HG03442 (cell line): Measurements from ENCODE around the gene HINT1.

Experiments
- ATAC-seq: cut with Tn5 transposase; IDR thresholded peaks from one replicate; pipeline ENCODE4 v1.9.1; 2021; ENCODE audit warnings: mild to moderate bottlenecking, moderate library complexity; ENCODE audit not compliant: unreplicated experiment

HINT1 gene

DNA sequence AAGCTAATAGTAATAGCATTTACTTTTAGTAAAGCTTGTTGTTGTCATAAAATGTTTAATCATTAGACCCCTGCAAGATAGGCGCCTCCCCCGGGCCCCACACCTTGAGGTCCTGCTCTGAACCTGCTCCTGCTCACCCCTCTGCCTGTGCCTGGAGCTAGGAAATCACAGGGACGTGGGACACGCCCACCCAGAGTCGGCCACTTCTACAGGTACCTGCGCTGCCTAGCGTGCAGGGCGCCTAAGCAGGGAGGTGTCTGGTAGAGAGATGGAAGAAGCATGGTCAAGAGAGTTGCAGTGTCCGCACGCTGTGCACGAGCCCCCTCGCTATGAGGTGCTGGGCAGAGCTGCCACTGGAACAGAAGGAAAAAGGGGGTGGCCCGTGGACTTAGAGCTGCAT, 52.6 kb downstream of the HINT1 start:
- no peak for ATAC-seq

DNA sequence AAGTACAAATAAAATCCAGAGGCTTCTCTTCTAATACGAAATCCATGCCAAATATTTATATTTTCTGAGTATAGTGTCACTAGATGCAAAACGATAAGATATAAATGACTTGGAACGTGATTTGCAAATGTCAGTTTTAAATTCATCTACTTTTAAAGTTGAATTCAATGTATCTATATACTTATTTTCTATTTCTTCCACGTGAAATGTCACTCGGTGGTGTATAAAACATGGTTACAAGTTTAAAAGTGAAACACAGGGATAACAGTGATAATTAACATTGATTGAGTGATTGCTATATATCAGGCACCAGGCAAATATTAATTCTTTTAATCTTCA, 54.8 kb downstream of the HINT1 start:
- no peak for ATAC-seq

DNA sequence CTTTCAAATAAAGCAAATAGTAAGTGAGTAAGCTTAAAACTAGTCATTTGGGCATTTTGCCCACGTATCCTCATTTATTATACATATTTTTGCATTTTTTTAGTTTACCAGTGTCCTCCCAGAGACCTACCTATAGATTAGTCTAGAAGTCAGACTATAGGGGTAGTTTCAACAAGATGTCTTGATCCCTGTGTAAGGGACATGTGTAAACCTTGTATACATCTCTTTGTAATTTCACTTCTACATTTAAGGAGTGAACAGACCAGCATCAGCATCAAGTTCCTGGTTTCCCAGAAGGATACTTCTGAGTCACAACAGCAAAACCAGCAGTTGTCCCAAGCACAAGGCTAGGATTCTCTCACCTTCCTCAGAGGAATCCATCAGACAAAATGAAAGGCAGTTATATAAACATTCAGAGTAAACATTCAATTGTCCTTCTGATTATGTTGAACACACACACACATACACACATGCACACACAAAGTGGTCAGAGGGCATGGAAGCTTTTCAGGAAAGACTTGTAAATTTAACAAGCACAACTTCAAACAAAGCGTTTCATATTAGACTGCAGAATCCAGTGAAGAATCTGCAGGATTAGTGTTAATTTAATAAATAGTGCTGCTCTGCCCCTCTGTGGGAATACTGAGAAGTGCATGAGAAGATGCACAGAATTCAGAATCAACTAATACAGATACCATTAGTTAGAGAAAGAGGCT, 55.4 kb downstream of the HINT1 start:
- ATAC-seq = peak; percentile 87
